Measurements from ENCODE around the gene PRDM16. TPM values are rescaled to one million over a fixed set of nuclear protein-coding genes. Genes with fewer than 3 reads are reported as not detected.
A peak's percentile ranks its signal among the peaks of the same experiment; 100 is the strongest.

PRDM16 gene
- total and polyA plus RNA-seq, 2 experiments from 2014 or later: 0.14 to 0.16 TPM

- peaks cover 13% of the 10 kb centered on the region for H3K27me3 Mint-ChIP-seq (ENCODE audit: insufficient read depth, low read depth, poor library complexity)
- Histone ChIP-seq H3K79me2 (replicated peaks; ENCODE audit: insufficient read depth) (no peaks in the 10 kb centered on the region), H3K36me3 (ENCODE audit: insufficient read depth) (no peaks in the 10 kb centered on the region), H3K4me1 (ENCODE audit: insufficient read depth) (peaks cover 15% of the 10 kb centered on the region; the same call in 1 of the 2 replicates), H3F3A (replicated peaks; ENCODE audit: low read depth) (0 out of 2 replicates have a peak, but pooled peaks cover 2% of the 10 kb centered on the region), H3K9me2 (ENCODE audit: insufficient read depth) (no peaks in the 10 kb centered on the region), H3K4me3 (no peak overlapping the region), H3K27me3 (ENCODE audit: insufficient read depth) (no peaks in the 10 kb centered on the region; the same call in 1 of the 2 replicates), H3K4me2 (no peak overlapping the region), H4K20me1 (replicated peaks; ENCODE audit: insufficient read depth) (no peaks in the 10 kb centered on the region), H3K27ac (ENCODE audit: low read depth) (no peak overlapping the region), H2AFZ (no peak overlapping the region)
- DNase-seq (ENCODE audit: low spot score) (peak; percentile 31), ATAC-seq (no peak)
- no peaks in the 10 kb centered on the region for H3K36me3 Mint-ChIP-seq (ENCODE audit: low read depth)
- TF ChIP-seq EZH2 (IDR thresholded peaks at IDR 0.05; ENCODE audit: low read depth, unreplicated experiment) (no peak), CTCF (conservative IDR thresholded peaks at IDR 0.05; ENCODE audit: low read depth in 2 of 2) (no peak), EZH2phosphoT487 (IDR thresholded peaks at IDR 0.05; ENCODE audit: unreplicated experiment) (no peak), CREB1 (CRISPR knock-in tag; IDR thresholded peaks at IDR 0.05; ENCODE audit: low read depth) (no peak), ZNF462 (CRISPR knock-in tag; IDR thresholded peaks at IDR 0.05) (no peak), POLR2AphosphoS5 (IDR thresholded peaks at IDR 0.05; ENCODE audit: low read depth) (no peak), STAT1 (IDR thresholded peaks at IDR 0.05; ENCODE audit: unreplicated experiment) (no peak), NANOG (IDR thresholded peaks at IDR 0.05; ENCODE audit: borderline replicate concordance) (no peak), ZNF114 (CRISPR knock-in tag; IDR thresholded peaks at IDR 0.05) (no peak), ETS1 (IDR thresholded peaks at IDR 0.05) (no peak), ZNF331 (CRISPR knock-in tag; IDR thresholded peaks at IDR 0.05; ENCODE audit: low read depth) (no peak), JUNB (IDR thresholded peaks at IDR 0.05; ENCODE audit: unreplicated experiment) (no peak)
- no peak overlapping the region for H3K27ac Mint-ChIP-seq
- no peaks in the 10 kb centered on the region; the same call in 2 of the 3 replicates for H3K9me3 Mint-ChIP-seq
- H3K4me3 Mint-ChIP-seq: no peak overlapping the region
- H3K4me1 Mint-ChIP-seq: peaks cover 20% of the 10 kb centered on the region
These were observed 180.9 kb downstream of the PRDM16 start for GRCh38 chr1:3249631-3250501.

Data from GM23338 (cell line).